K562 (cell line): ENCODE measurements around the gene HIRIP3. TPM values are rescaled to one million over a fixed set of nuclear protein-coding genes. Genes with fewer than 3 reads are reported as not detected.

ENCODE experiments used
- ATAC-seq: fragments of 200-7000 bp; cut with Tn5 transposase; 3 replicates; pipeline ENCODE4 v1.9.1; 2020; ENCODE audit warnings: moderate library complexity
- BruUV-seq: library from RNA; stranded (reverse); fragments of 400-500 nt; replicated peaks from 2 replicates; lab custom pipeline; 2021; lab: Mats Ljungman, UMichigan
- CTCF ChIA-PET: fragments of 300-600 bp; formaldehyde crosslinking; extraction: SDS; loops from one replicate; lab custom pipeline; 2021; ENCODE audit warnings: low intra/inter-chr PET ratio; lab: Yijun Ruan, JAX
- POLR2A ChIA-PET: fragments of 300-600, 350-650 bp; sonication (Branson Sonifier 250); formaldehyde crosslinking; extraction: SDS; loops from one replicate; lab custom pipeline; 2021; ENCODE audit warnings: antibody characterized with exemption, inconsistent platforms; lab: Yijun Ruan, JAX
- DNase-seq, 4 experiments: peaks; one replicate each; pipeline versions ENCODE4 v3.0.0 to v3.0.0-alpha.2; 2011 to 2018; ENCODE audit warnings: low spot score in 3 of 4, mixed read lengths in 3 of 4; ENCODE audit errors: extremely low read depth in 1 of 4
- FAIRE-seq: peaks from 2 replicates; lab custom pipeline; 2011; peaks lifted over from hg19 to GRCh38; lab: Jason Lieb, UNC
- H2AFZ ChIP-seq: 2 replicates; pipeline ENCODE4 v1.6.0; 2011; ENCODE audit warnings: low read depth, low read length, control low read depth, inconsistent platforms
- H3K27ac ChIP-seq: fragments of 200-600 bp; 3 replicates; pipeline ENCODE4 v1.8.0; 2011; ENCODE audit warnings: low read depth, mild to moderate bottlenecking, control low read depth, inconsistent platforms, low read length, moderate library complexity, mixed read lengths; ENCODE audit errors: extremely low read depth
- H3K27me3 ChIP-seq, 2 experiments: fragments of 300-600 bp in 1 of 2; 2 replicates in 1 of 2; 3 replicates in 1 of 2; pipeline versions ENCODE4 v1.6.0 to v1.8.0; 2011; ENCODE audit warnings: inconsistent platforms in 2 of 2, low read length in 2 of 2, mild to moderate bottlenecking in 1 of 2, mixed read lengths in 1 of 2, moderate library complexity in 1 of 2; ENCODE audit not compliant: control insufficient read depth in 2 of 2, insufficient read depth in 2 of 2
- H3K36me3 ChIP-seq: fragments of 300-600 bp; 3 replicates; pipeline ENCODE4 v1.8.0; 2011; ENCODE audit warnings: mild to moderate bottlenecking, low read length, inconsistent platforms; ENCODE audit not compliant: control insufficient read depth, insufficient read depth
- H3K4me1 ChIP-seq, 2 experiments: fragments of 200-600 bp in 1 of 2; replicated peaks in 1 of 2; 2 replicates in 1 of 2; 3 replicates in 1 of 2; pipeline versions ENCODE4 v1.5.1 to v1.8.0; 2011; ENCODE audit warnings: inconsistent platforms in 2 of 2, low read length in 2 of 2, mild to moderate bottlenecking in 1 of 2, mixed read lengths in 1 of 2, moderate library complexity in 1 of 2; ENCODE audit not compliant: control insufficient read depth in 2 of 2, insufficient read depth in 2 of 2
- H3K4me2 ChIP-seq: 2 replicates; pipeline ENCODE4 v1.6.1; 2011; ENCODE audit warnings: low read length, control low read depth, inconsistent platforms, mixed read lengths; ENCODE audit not compliant: insufficient read depth
- H3K4me3 ChIP-seq: fragments of 200-600 bp; sonication (generic), shearing (Covaris generic); 2 replicates; pipeline ENCODE4 v1.5.1; 2016; ENCODE audit warnings: control low read depth, inconsistent platforms
- H3K79me2 ChIP-seq: fragments of 200-600 bp; 3 replicates; pipeline ENCODE4 v1.8.0; 2011; ENCODE audit warnings: low read length, inconsistent platforms; ENCODE audit not compliant: control insufficient read depth, insufficient read depth
- H3K9ac ChIP-seq, 2 experiments: 2 replicates each; pipeline versions ENCODE4 v1.6.0 to v1.6.1; 2011; ENCODE audit warnings: low read depth in 2 of 2, low read length in 2 of 2, control low read depth in 1 of 2, inconsistent platforms in 1 of 2, mild to moderate bottlenecking in 1 of 2, mixed read lengths in 1 of 2; ENCODE audit not compliant: insufficient read depth in 1 of 2
- H3K9me1 ChIP-seq: one replicate; pipeline ENCODE4 v1.6.0; 2011; ENCODE audit warnings: inconsistent platforms, mild to moderate bottlenecking, low read length, moderate library complexity; ENCODE audit not compliant: control insufficient read depth, insufficient read depth
- H3K9me3 ChIP-seq: replicated peaks from 2 replicates; pipeline ENCODE4 v1.5.1; 2011; ENCODE audit warnings: low read depth, low read length, inconsistent platforms; ENCODE audit not compliant: control insufficient read depth, insufficient read depth
- H4K20me1 ChIP-seq: replicated peaks from 2 replicates; pipeline ENCODE4 v1.6.1; 2011; ENCODE audit warnings: low read length, inconsistent platforms, mixed read lengths; ENCODE audit not compliant: control insufficient read depth, insufficient read depth
- AFF1 ChIP-seq, 2 experiments: fragments of 450-650 bp; IDR thresholded peaks; 2 replicates each; pipeline ENCODE4 v1.6.1; 2018; ENCODE audit warnings: mild to moderate bottlenecking in 2 of 2, low read depth in 1 of 2; ENCODE audit not compliant: partially characterized antibody in 2 of 2
- E4F1 ChIP-seq: fragments of 250-450 bp; sonication (Bioruptor Pico); IDR thresholded peaks from 2 replicates; pipeline ENCODE4 v1.5.0; 2021; ENCODE audit warnings: mild to moderate bottlenecking, borderline replicate concordance
- HDAC1 ChIP-seq, 2 experiments: fragments of 450-650 bp; IDR thresholded peaks; 2 replicates each; pipeline ENCODE4 v1.6.1; 2016 to 2017; ENCODE audit warnings: inconsistent platforms in 1 of 2, mild to moderate bottlenecking in 1 of 2, moderate library complexity in 1 of 2
- JUNB ChIP-seq: fragments of 450-650 bp; formaldehyde crosslinking; conservative IDR thresholded peaks from 2 replicates; pipeline ENCODE4 v1.4.0; 2020; ENCODE audit warnings: mild to moderate bottlenecking
- MITF ChIP-seq: IDR thresholded peaks from 2 replicates; pipeline ENCODE4 v1.6.1; 2014; ENCODE audit warnings: antibody characterized with exemption
- RB1 ChIP-seq: fragments of 450-650 bp; IDR thresholded peaks from 2 replicates; pipeline ENCODE4 v1.6.1; 2017; ENCODE audit warnings: low read depth, mild to moderate bottlenecking
- SMARCB1 ChIP-seq: IDR thresholded peaks from 2 replicates; pipeline ENCODE4 v1.6.1; 2011; ENCODE audit warnings: improper control_type of control experiment, low read depth; ENCODE audit not compliant: insufficient read length
- U2AF2 ChIP-seq: fragments of 200-400 bp; formaldehyde crosslinking; optimal IDR thresholded peaks from 2 replicates; pipeline ENCODE3; 2017; ENCODE audit warnings: low read depth, mild to moderate bottlenecking, low read length
- ZNF239 ChIP-seq: fragments of 250-450 bp; sonication (Bioruptor Pico); IDR thresholded peaks from 2 replicates; pipeline ENCODE4 v1.4.0; 2020; ENCODE audit warnings: mild to moderate bottlenecking
- ZSCAN29 ChIP-seq: fragments of 450-650 bp; IDR thresholded peaks from 2 replicates; pipeline ENCODE4 v1.6.1; 2017
- WGBS: fragments of 100-300 bp; shearing (Covaris generic); methylation state at CpG from one replicate; pipeline ENCODE4 v1.1.6; 2016; ENCODE audit warnings: low coverage, mixed read lengths; ENCODE audit not compliant: insufficient coverage; ENCODE audit errors: missing lambda C conversion rate; 5-methylcytosine and 5-hydroxymethylcytosine counted together
- in situ Hi-C: fragments of 300-500 bp; cut with MboI; formaldehyde crosslinking; loops from 4 replicates; pipeline ENCODE4 v1.15.0; 2018; ENCODE audit warnings: inconsistent platforms, mixed read lengths
- intact Hi-C: fragments of 100-400 bp; cut with micrococcal nuclease; formaldehyde crosslinking; loops from 2 replicates; pipeline ENCODE4 v1.14.2; 2022
- polyA plus RNA-seq, 8 experiments: library from polyadenylated mRNA; depleted of rRNA in 4 of 8; stranded (reverse) in 5 of 8; unstranded in 3 of 8; fragments of >200 nt; fragmentation: Nextera tagmentation in 2 of 8; fragmentation: Illumina TruSeq in 1 of 8; extraction: Ambion mirVana in 2 of 8; extraction: Trizol in 1 of 8; gene quantifications; 2 replicates each; pipeline versions ENCODE4 v1.2.1 to v1.2.3, GENCODE V29; 2011 to 2014; ENCODE audit warnings: inconsistent platforms in 1 of 8, missing spikeins in 1 of 8
- total RNA-seq, 7 experiments: library from RNA; depleted of rRNA in 6 of 7; stranded (reverse); fragments of >200 nt in 6 of 7; fragmentation: Illumina TruSeq in 2 of 7; extraction: Trizol in 2 of 7; gene quantifications; 2 replicates each; pipeline versions ENCODE4 v1.2.1 to v1.2.3, GENCODE V29; 2011 to 2021; ENCODE audit warnings: low replicate concordance in 1 of 7
- TF ChIP-seq, protein P1 (sequence below): fragments of 450-650 bp; formaldehyde crosslinking; IDR thresholded peaks from 2 replicates; pipeline ENCODE4 v1.4.0; 2020; ENCODE audit warnings: mild to moderate bottlenecking, moderate library complexity

HIRIP3 gene
- total and polyA plus RNA-seq, 9 of the 15 experiments (the other 6 are each of a cell fraction or from before 2014, with no cell fraction given): 3.3 to 38.2 (median 18.2) TPM

- no TSS peak for BruUV-seq
- Histone ChIP-seq H3K4me3 (no peak overlapping the region), H3K4me1 (peaks cover 0 to 68% of the 10 kb centered on the region in 2 experiments; a peak in 2 of 5 replicates), H3K27ac (no peak overlapping the region), H4K20me1 (peaks cover 5% of the 10 kb centered on the region; the same call in 1 of the 2 replicates), H2AFZ (no peak overlapping the region), H3K9ac (no peak overlapping the region), H3K27me3 (peaks cover 0 to 9% of the 10 kb centered on the region in 2 experiments; a peak in 3 of 5 replicates), H3K4me2 (no peak overlapping the region), H3K36me3 (peaks cover 12% of the 10 kb centered on the region; the same call in 1 of the 3 replicates), H3K9me3 (no peaks in the 10 kb centered on the region), H3K79me2 (no peaks in the 10 kb centered on the region), H3K9me1 (no peaks in the 10 kb centered on the region)
- CTCF ChIA-PET: interaction anchor here (0.5 to 1.1 kb wide), 3 partner anchors 142 to 312 kb away, joined by 3 to 5 read pairs (median 4); partner anchors contain the start of gene CDIPT
- 71% methylated on average over 27 of the region's 35 CpGs for WGBS
- intact Hi-C loops (loop anchor here (5.0 kb wide), 1 partner anchor 143 kb away; the partner anchor contains the start of gene CDIPT), in situ Hi-C loops (no loop called here)
- DNase-seq (peak; percentile 61 to 83 (median 74)), FAIRE-seq (peak; percentile 79), ATAC-seq (peak; percentile 87)
- POLR2A ChIA-PET: interaction anchor here (1.0 to 1.1 kb wide), 3 partner anchors 12 to 143 kb away, joined by 3 to 6 read pairs (median 5); partner anchors contain the start of gene CDIPT
- TF ChIP-seq ZSCAN29 (no peak), AFF1 (IDR thresholded peaks at IDR 0.05; ENCODE audit: low read depth in 1 of 2, partially characterized antibody in 2 of 2) (no peak), SMARCB1 (no peak), MITF (no peak), E4F1 (CRISPR knock-in tag) (no peak), HDAC1 (IDR thresholded peaks at IDR 0.05) (no peak), JUNB (CRISPR knock-in tag) (no peak), U2AF2 (no peak), RB1 (0 out of 2 replicates have a peak, but pooled peaks have one; percentile 25), ZNF239 (no peak)
- TF ChIP-seq, protein P1, sequence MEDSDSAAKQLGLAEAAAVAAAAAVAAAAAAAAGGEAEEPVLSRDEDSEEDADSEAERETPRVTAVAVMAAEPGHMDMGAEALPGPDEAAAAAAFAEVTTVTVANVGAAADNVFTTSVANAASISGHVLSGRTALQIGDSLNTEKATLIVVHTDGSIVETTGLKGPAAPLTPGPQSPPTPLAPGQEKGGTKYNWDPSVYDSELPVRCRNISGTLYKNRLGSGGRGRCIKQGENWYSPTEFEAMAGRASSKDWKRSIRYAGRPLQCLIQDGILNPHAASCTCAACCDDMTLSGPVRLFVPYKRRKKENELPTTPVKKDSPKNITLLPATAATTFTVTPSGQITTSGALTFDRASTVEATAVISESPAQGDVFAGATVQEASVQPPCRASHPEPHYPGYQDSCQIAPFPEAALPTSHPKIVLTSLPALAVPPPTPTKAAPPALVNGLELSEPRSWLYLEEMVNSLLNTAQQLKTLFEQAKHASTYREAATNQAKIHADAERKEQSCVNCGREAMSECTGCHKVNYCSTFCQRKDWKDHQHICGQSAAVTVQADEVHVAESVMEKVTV (CRISPR knock-in tag): 0 out of 2 replicates have a peak, but pooled peaks have one; percentile 40
These were observed 10.1 kb upstream of the HIRIP3 start for GRCh38 chr16:30005341-30006094.
